NCI-H82 treated with DMSO at 0.1 percent for 48 hours (cell line): ENCODE measurements around the gene MTCL3.
A peak's percentile ranks its signal among the peaks of the same experiment; 100 is the strongest.

Experiments
- DNase-seq: peaks from one replicate; lab custom pipeline; 2025; ENCODE audit not compliant: unreplicated experiment; lab: John Stamatoyannopoulos, UW

Gene MTCL3

GRCh38 chr6:127515234-127515793, 3.8 kb downstream of the MTCL3 start:
- no peak for DNase-seq

- no peak for DNase-seq
Observed at GRCh38 chr6:127514773-127515227, 4.3 kb downstream of the MTCL3 start.

- DNase-seq: no peak
Observed at GRCh38 chr6:127514179-127514772, 4.9 kb downstream of the MTCL3 start.

- no peak for DNase-seq
Observed at GRCh38 chr6:127513425-127513824, 5.7 kb downstream of the MTCL3 start.

- DNase-seq: peak; percentile 97
Observed at GRCh38 chr6:127510876-127511275, 8.3 kb downstream of the MTCL3 start.

- DNase-seq: no peak
Observed at GRCh38 chr6:127506894-127507293, 12.2 kb downstream of the MTCL3 start.

- DNase-seq: no peak
Observed at GRCh38 chr6:127503022-127503421, 16.1 kb downstream of the MTCL3 start.

GRCh38 chr6:127497410-127497809, 21.7 kb downstream of the MTCL3 start:
- DNase-seq: no peak

GRCh38 chr6:127496471-127496870, 22.7 kb downstream of the MTCL3 start:
- no peak for DNase-seq

GRCh38 chr6:127494240-127494767, 24.8 kb downstream of the MTCL3 start:
- no peak for DNase-seq

GRCh38 chr6:127489248-127489647, 29.9 kb downstream of the MTCL3 start:
- DNase-seq: no peak

- DNase-seq: no peak
Observed at GRCh38 chr6:127486934-127487333, 32.2 kb downstream of the MTCL3 start.

- DNase-seq: no peak
Observed at GRCh38 chr6:127484212-127484863, 34.8 kb downstream of the MTCL3 start.

- DNase-seq: no peak
Observed at GRCh38 chr6:127483399-127484055, 35.6 kb downstream of the MTCL3 start.

GRCh38 chr6:127482325-127482724, 36.8 kb downstream of the MTCL3 start:
- no peak for DNase-seq

- DNase-seq: no peak
Observed at GRCh38 chr6:127481628-127482027, 37.5 kb downstream of the MTCL3 start.

- DNase-seq: no peak
Observed at GRCh38 chr6:127481111-127481510, 38.0 kb downstream of the MTCL3 start.

- no peak for DNase-seq
Observed at GRCh38 chr6:127477658-127478057, 41.5 kb downstream of the MTCL3 start.

- no peak for DNase-seq
Observed at GRCh38 chr6:127475823-127476176, 43.3 kb downstream of the MTCL3 start.

- DNase-seq: no peak
Observed at GRCh38 chr6:127475135-127475822, 43.9 kb downstream of the MTCL3 start.
